Neuron (in vitro differentiated cells): ENCODE data around the gene CEP128.

Source experiments
- H2AFZ ChIP-seq: one replicate; pipeline ENCODE4 v1.6.1; 2013; ENCODE audit warnings: low read depth, mild to moderate bottlenecking, inconsistent platforms, low read length, moderate library complexity
- H3K27me3 ChIP-seq: one replicate; pipeline ENCODE4 v1.6.1; 2013; ENCODE audit warnings: low read length; ENCODE audit not compliant: insufficient read depth
- H3K36me3 ChIP-seq: one replicate; pipeline ENCODE4 v1.6.1; 2013; ENCODE audit warnings: low read length; ENCODE audit not compliant: insufficient read depth
- H3K4me1 ChIP-seq: one replicate; pipeline ENCODE4 v1.6.1; 2013; ENCODE audit warnings: low read length; ENCODE audit not compliant: insufficient read depth
- H3K4me3 ChIP-seq: 2 replicates; pipeline ENCODE4 v1.5.1; 2013; ENCODE audit warnings: mild to moderate bottlenecking, low read length, moderate library complexity
- H3K9me3 ChIP-seq: one replicate; pipeline ENCODE4 v1.6.1; 2013; ENCODE audit warnings: low read length

The CEP128 gene

GRCh38 chr14:80713076-80713850 lies 228.3 kb downstream of the CEP128 start:
- H3K27me3 ChIP-seq, result no peaks in the 10 kb centered on the region
- no peaks in the 10 kb centered on the region for H3K36me3 ChIP-seq
- no peak overlapping the region for H2AFZ ChIP-seq
- no peaks in the 10 kb centered on the region for H3K4me1 ChIP-seq
- no peaks in the 10 kb centered on the region for H3K9me3 ChIP-seq
- H3K4me3 ChIP-seq, result no peak overlapping the region

- Histone ChIP-seq H3K9me3 (no peaks in the 10 kb centered on the region), H3K36me3 (no peaks in the 10 kb centered on the region), H2AFZ (no peak overlapping the region), H3K4me3 (no peak overlapping the region), H3K4me1 (no peaks in the 10 kb centered on the region), H3K27me3 (no peaks in the 10 kb centered on the region)
Observed at GRCh38 chr14:80705241-80705980, 236.1 kb downstream of the CEP128 start.

GRCh38 chr14:80700601-80701000 lies 240.9 kb downstream of the CEP128 start:
- H3K9me3 ChIP-seq, result no peaks in the 10 kb centered on the region
- no peak overlapping the region for H3K4me3 ChIP-seq
- no peak overlapping the region for H2AFZ ChIP-seq
- no peaks in the 10 kb centered on the region for H3K27me3 ChIP-seq
- H3K4me1 ChIP-seq, result peaks cover 4% of the 10 kb centered on the region
- H3K36me3 ChIP-seq, result no peaks in the 10 kb centered on the region

GRCh38 chr14:80699861-80700260 lies 241.7 kb downstream of the CEP128 start:
- Histone ChIP-seq H2AFZ (no peak overlapping the region), H3K27me3 (no peaks in the 10 kb centered on the region), H3K9me3 (no peaks in the 10 kb centered on the region), H3K4me3 (no peak overlapping the region), H3K36me3 (no peaks in the 10 kb centered on the region), H3K4me1 (peaks cover 4% of the 10 kb centered on the region)

GRCh38 chr14:80698974-80699373 lies 242.6 kb downstream of the CEP128 start:
- Histone ChIP-seq H2AFZ (no peak overlapping the region), H3K36me3 (no peaks in the 10 kb centered on the region), H3K4me3 (no peak overlapping the region), H3K27me3 (no peaks in the 10 kb centered on the region), H3K4me1 (peaks cover 4% of the 10 kb centered on the region), H3K9me3 (no peaks in the 10 kb centered on the region)

- H3K27me3 ChIP-seq, result no peaks in the 10 kb centered on the region
- H3K36me3 ChIP-seq, result no peaks in the 10 kb centered on the region
- peaks cover 4% of the 10 kb centered on the region for H3K4me1 ChIP-seq
- H2AFZ ChIP-seq, result no peak overlapping the region
- H3K9me3 ChIP-seq, result no peaks in the 10 kb centered on the region
- H3K4me3 ChIP-seq, result no peak overlapping the region
Observed at GRCh38 chr14:80695869-80696268, 245.7 kb downstream of the CEP128 start.

- H3K4me3 ChIP-seq, result no peak overlapping the region
Observed at GRCh38 chr14:80692903-80693302, 248.6 kb downstream of the CEP128 start.

GRCh38 chr14:80681651-80682050 lies 259.9 kb downstream of the CEP128 start:
- Histone ChIP-seq H3K4me1 (no peaks in the 10 kb centered on the region), H3K27me3 (no peaks in the 10 kb centered on the region), H3K4me3 (no peak overlapping the region), H3K36me3 (no peaks in the 10 kb centered on the region), H2AFZ (no peak overlapping the region), H3K9me3 (peaks cover 5% of the 10 kb centered on the region)

More at GRCh38 chr14:80692903-80693302, 248.6 kb downstream of the CEP128 start:
- H3K4me1 ChIP-seq, result peaks cover 4% of the 10 kb centered on the region
- H3K9me3 ChIP-seq, result no peaks in the 10 kb centered on the region
- no peak overlapping the region for H2AFZ ChIP-seq
- no peaks in the 10 kb centered on the region for H3K27me3 ChIP-seq
- H3K36me3 ChIP-seq, result no peaks in the 10 kb centered on the region

GRCh38 chr14:80679273-80679672 lies 262.3 kb downstream of the CEP128 start:
- Histone ChIP-seq H3K4me3 (no peak overlapping the region), H3K36me3 (no peaks in the 10 kb centered on the region), H3K4me1 (no peaks in the 10 kb centered on the region), H3K9me3 (peaks cover 5% of the 10 kb centered on the region), H2AFZ (no peak overlapping the region), H3K27me3 (no peaks in the 10 kb centered on the region)

GRCh38 chr14:80678436-80678835 lies 263.1 kb downstream of the CEP128 start:
- Histone ChIP-seq H3K4me1 (no peaks in the 10 kb centered on the region), H3K27me3 (no peaks in the 10 kb centered on the region), H3K36me3 (no peaks in the 10 kb centered on the region), H3K9me3 (peaks cover 5% of the 10 kb centered on the region), H3K4me3 (no peak overlapping the region), H2AFZ (no peak overlapping the region)

- Histone ChIP-seq H3K9me3 (no peaks in the 10 kb centered on the region), H3K4me3 (no peak overlapping the region), H2AFZ (no peak overlapping the region), H3K36me3 (no peaks in the 10 kb centered on the region), H3K4me1 (peaks cover 2% of the 10 kb centered on the region), H3K27me3 (no peaks in the 10 kb centered on the region)
Observed at GRCh38 chr14:80669426-80669825, 272.1 kb downstream of the CEP128 start.

GRCh38 chr14:80664576-80664975 lies 277.0 kb downstream of the CEP128 start:
- Histone ChIP-seq H3K4me3 (no peak overlapping the region), H3K9me3 (no peaks in the 10 kb centered on the region), H3K36me3 (no peaks in the 10 kb centered on the region), H3K27me3 (no peaks in the 10 kb centered on the region), H3K4me1 (peaks cover 2% of the 10 kb centered on the region), H2AFZ (no peak overlapping the region)

- Histone ChIP-seq H2AFZ (no peak overlapping the region), H3K9me3 (no peaks in the 10 kb centered on the region), H3K27me3 (no peaks in the 10 kb centered on the region), H3K4me3 (no peak overlapping the region), H3K36me3 (no peaks in the 10 kb centered on the region), H3K4me1 (peaks cover 5% of the 10 kb centered on the region)
Observed at GRCh38 chr14:80663541-80663940, 278.0 kb downstream of the CEP128 start.
